ENCODE data around the gene ERCC1. TPM values are rescaled to one million over a fixed set of nuclear protein-coding genes. Genes with fewer than 3 reads are reported as not detected.

ERCC1 gene
- total RNA-seq, 1 experiment from 2014 or later = 158 TPM

GRCh38 chr19:45462174-45462573, 38.5 kb upstream of the ERCC1 start:
- ChIA-PET POLR2A (ENCODE audit: low non-redundant PET) (no interaction called here), CTCF (no interaction called here)
- H3K27me3 ChIP-seq (replicated peaks; ENCODE audit: insufficient read depth, low read depth, low read length, poor library complexity) = no peaks in the 10 kb centered on the region
- no peak for DNase-seq (ENCODE audit: low spot score)
- H3K36me3 ChIP-seq (ENCODE audit: insufficient read depth, low read length, poor library complexity, severe bottlenecking) = no peaks in the 10 kb centered on the region
- H3K4me3 ChIP-seq (ENCODE audit: low read depth, low read length, poor library complexity, severe bottlenecking) = no peak overlapping the region
- intact Hi-C loops (cut with micrococcal nuclease; ENCODE audit: unreplicated experiment) = no loop called here
- H3K9me3 ChIP-seq (ENCODE audit: low read depth, low read length, poor library complexity, severe bottlenecking) = no peaks in the 10 kb centered on the region
- H3K4me1 ChIP-seq (ENCODE audit: insufficient read depth, low read length, poor library complexity, severe bottlenecking) = no peaks in the 10 kb centered on the region
- no TSS peak for BruUV-seq (replicated peaks)
- H3K27ac ChIP-seq (ENCODE audit: low read depth, low read length, poor library complexity, severe bottlenecking) = no peak overlapping the region
- TF ChIP-seq EZH2 (IDR thresholded peaks at IDR 0.05; ENCODE audit: borderline replicate concordance, low read depth, low read length, poor library complexity, severe bottlenecking) (no peak), CTCF (conservative IDR thresholded peaks at IDR 0.05; ENCODE audit: low read depth, low read length) (no peak)

GRCh38 chr19:45460807-45461347, 37.2 kb upstream of the ERCC1 start:
- DNase-seq (ENCODE audit: low spot score) = no peak
- Histone ChIP-seq H3K9me3 (ENCODE audit: low read depth, low read length, poor library complexity, severe bottlenecking) (no peaks in the 10 kb centered on the region), H3K36me3 (ENCODE audit: insufficient read depth, low read length, poor library complexity, severe bottlenecking) (no peaks in the 10 kb centered on the region), H3K27me3 (replicated peaks; ENCODE audit: insufficient read depth, low read depth, low read length, poor library complexity) (no peaks in the 10 kb centered on the region), H3K4me3 (ENCODE audit: low read depth, low read length, poor library complexity, severe bottlenecking) (no peak overlapping the region), H3K27ac (ENCODE audit: low read depth, low read length, poor library complexity, severe bottlenecking) (no peak overlapping the region), H3K4me1 (ENCODE audit: insufficient read depth, low read length, poor library complexity, severe bottlenecking) (peaks cover 2% of the 10 kb centered on the region)
- TF ChIP-seq EZH2 (IDR thresholded peaks at IDR 0.05; ENCODE audit: borderline replicate concordance, low read depth, low read length, poor library complexity, severe bottlenecking) (no peak), CTCF (conservative IDR thresholded peaks at IDR 0.05; ENCODE audit: low read depth, low read length) (no peak)
- CTCF ChIA-PET = no interaction called here
- intact Hi-C loops (cut with micrococcal nuclease; ENCODE audit: unreplicated experiment) = no loop called here
- no TSS peak for BruUV-seq (replicated peaks)
- POLR2A ChIA-PET (ENCODE audit: low non-redundant PET) = no interaction called here

GRCh38 chr19:45457776-45458175, 34.1 kb upstream of the ERCC1 start:
- DNase-seq (ENCODE audit: low spot score) = no peak
- Histone ChIP-seq H3K36me3 (ENCODE audit: insufficient read depth, low read length, poor library complexity, severe bottlenecking) (no peaks in the 10 kb centered on the region), H3K27me3 (replicated peaks; ENCODE audit: insufficient read depth, low read depth, low read length, poor library complexity) (no peaks in the 10 kb centered on the region), H3K4me3 (ENCODE audit: low read depth, low read length, poor library complexity, severe bottlenecking) (no peak overlapping the region), H3K27ac (ENCODE audit: low read depth, low read length, poor library complexity, severe bottlenecking) (no peak overlapping the region), H3K9me3 (ENCODE audit: low read depth, low read length, poor library complexity, severe bottlenecking) (no peaks in the 10 kb centered on the region), H3K4me1 (ENCODE audit: insufficient read depth, low read length, poor library complexity, severe bottlenecking) (peaks cover 8% of the 10 kb centered on the region)
- TF ChIP-seq CTCF (conservative IDR thresholded peaks at IDR 0.05; ENCODE audit: low read depth, low read length) (no peak), EZH2 (IDR thresholded peaks at IDR 0.05; ENCODE audit: borderline replicate concordance, low read depth, low read length, poor library complexity, severe bottlenecking) (no peak)
- CTCF ChIA-PET = interaction anchor here (0.6 kb wide), 1 partner anchor 70 kb away, joined by 6 read pairs; no protein-coding TSS in a partner anchor
- BruUV-seq (replicated peaks) = no TSS peak
- POLR2A ChIA-PET (ENCODE audit: low non-redundant PET) = no interaction called here
- intact Hi-C loops (cut with micrococcal nuclease; ENCODE audit: unreplicated experiment) = no loop called here
